NCI-H2107 treated with DMSO at 0.1 percent for 48 hours (cell line): ENCODE results near the gene GADD45A.
"Not testable (repeated sequence)": the region's sequence is repeated elsewhere in the genome, so short reads cannot be mapped to it uniquely, and the experiment has no call there.

ENCODE experiments used
- DNase-seq: peaks from one replicate; lab custom pipeline; 2025; ENCODE audit not compliant: unreplicated experiment; lab: John Stamatoyannopoulos, UW

The GADD45A gene

GRCh38 chr1:67719329-67720196 is 34.6 kb downstream of the GADD45A start:
- DNase-seq, result no peak

GRCh38 chr1:67721112-67721511 is 36.1 kb downstream of the GADD45A start:
- DNase-seq, result no peak

GRCh38 chr1:67721650-67722291 is 36.8 kb downstream of the GADD45A start:
- DNase-seq, result no peak

- no peak for DNase-seq
Observed at GRCh38 chr1:67722292-67722944, 37.4 kb downstream of the GADD45A start.

- no peak for DNase-seq
Observed at GRCh38 chr1:67723126-67723525, 38.1 kb downstream of the GADD45A start.

GRCh38 chr1:67723620-67724019 is 38.6 kb downstream of the GADD45A start:
- DNase-seq, result no peak

GRCh38 chr1:67724928-67725560 is 40.0 kb downstream of the GADD45A start:
- DNase-seq, result no peak

- no peak for DNase-seq
Observed at GRCh38 chr1:67726224-67726623, 41.2 kb downstream of the GADD45A start.

GRCh38 chr1:67729872-67730271 is 44.9 kb downstream of the GADD45A start:
- DNase-seq, result no peak

- not testable (repeated sequence) for DNase-seq
Observed at GRCh38 chr1:67730312-67730711, 45.3 kb downstream of the GADD45A start.

GRCh38 chr1:67731322-67731721 is 46.3 kb downstream of the GADD45A start:
- DNase-seq, result no peak

- no peak for DNase-seq
Observed at GRCh38 chr1:67732750-67733151, 47.8 kb downstream of the GADD45A start.

- no peak for DNase-seq
Observed at GRCh38 chr1:67733681-67734322, 48.8 kb downstream of the GADD45A start.

GRCh38 chr1:67734323-67734690 is 49.3 kb downstream of the GADD45A start:
- DNase-seq, result no peak

GRCh38 chr1:67735206-67735605 is 50.2 kb downstream of the GADD45A start:
- DNase-seq, result no peak

- peak; percentile 69 for DNase-seq
Observed at GRCh38 chr1:67735806-67736627, 51.0 kb downstream of the GADD45A start.

- DNase-seq, result no peak
Observed at GRCh38 chr1:67736750-67737149, 51.7 kb downstream of the GADD45A start.

GRCh38 chr1:67737875-67738274 is 52.9 kb downstream of the GADD45A start:
- no peak for DNase-seq
